Caco-2 (cell line): Measurements from ENCODE around the gene TFAP2B. TPM values are rescaled to one million over a fixed set of nuclear protein-coding genes. Genes with fewer than 3 reads are reported as not detected.

Source experiments
- BruUV-seq: library from RNA; stranded (reverse); fragments of 400-500 nt; replicated peaks from 2 replicates; lab custom pipeline; 2021; lab: Mats Ljungman, UMichigan
- CTCF ChIA-PET: fragments of 300-600 bp; sonication (Branson Sonifier 250); formaldehyde crosslinking; loops from one replicate; lab custom pipeline; 2022; ENCODE audit warnings: antibody characterized with exemption; lab: Charles Lee
- POLR2A ChIA-PET: fragments of 300-600 bp; sonication (Branson Sonifier 250); formaldehyde crosslinking; loops from one replicate; lab custom pipeline; 2022; ENCODE audit warnings: antibody characterized with exemption; lab: Charles Lee
- DNase-seq, 2 experiments: peaks; one replicate each; pipeline versions ENCODE4 v3.0.0 to v3.0.0-alpha.2; 2020 to 2022
- H3K27me3 ChIP-seq: replicated peaks from 2 replicates; pipeline ENCODE4 v1.6.0; 2011; ENCODE audit warnings: low read length; ENCODE audit not compliant: control insufficient read depth, insufficient read depth
- H3K36me3 ChIP-seq: 2 replicates; pipeline ENCODE4 v1.5.1; 2011; ENCODE audit warnings: low read length; ENCODE audit not compliant: control insufficient read depth, insufficient read depth
- H3K4me1 ChIP-seq: fragments of 250-450 bp; sonication (Bioruptor Pico); 2 replicates; pipeline ENCODE4 v1.5.1; 2020; ENCODE audit warnings: mild to moderate bottlenecking
- H3K4me3 ChIP-seq: 2 replicates; pipeline ENCODE4 v1.5.1; 2011; ENCODE audit warnings: low read depth, mild to moderate bottlenecking, control low read depth, low read length
- H3K9me3 ChIP-seq: fragments of 250-450 bp; sonication (Bioruptor Pico); 2 replicates; pipeline ENCODE4 v1.5.1; 2020; ENCODE audit warnings: mild to moderate bottlenecking, moderate library complexity
- H3K27ac Mint-ChIP-seq: one replicate; pipeline ENCODE4 v1.8.0; 2022; ENCODE audit warnings: mixed read lengths; ENCODE audit not compliant: unreplicated experiment
- H3K27me3 Mint-ChIP-seq: one replicate; pipeline ENCODE4 v1.8.0; 2022; ENCODE audit warnings: mixed read lengths; ENCODE audit not compliant: insufficient read depth, unreplicated experiment
- H3K36me3 Mint-ChIP-seq: one replicate; pipeline ENCODE4 v1.8.0; 2022; ENCODE audit warnings: mild to moderate bottlenecking, mixed read lengths; ENCODE audit not compliant: insufficient read depth, unreplicated experiment
- H3K4me1 Mint-ChIP-seq: one replicate; pipeline ENCODE4 v1.8.0; 2022; ENCODE audit warnings: low read depth, mixed read lengths; ENCODE audit not compliant: unreplicated experiment
- H3K4me3 Mint-ChIP-seq: one replicate; pipeline ENCODE4 v1.8.0; 2022; ENCODE audit warnings: mild to moderate bottlenecking, moderate library complexity, mixed read lengths; ENCODE audit not compliant: unreplicated experiment
- H3K9me3 Mint-ChIP-seq: one replicate; pipeline ENCODE4 v1.8.0; 2022; ENCODE audit warnings: mixed read lengths; ENCODE audit not compliant: unreplicated experiment
- intact Hi-C: fragments of 100-400 bp; cut with micrococcal nuclease; formaldehyde crosslinking; loops from one replicate; pipeline ENCODE4 v1.10.0; 2022; ENCODE audit not compliant: unreplicated experiment
- total RNA-seq: library from RNA; stranded (reverse); gene quantifications from 2 replicates; pipeline ENCODE4 v1.2.3, GENCODE V29; 2022
- TF ChIP-seq, protein P1 (sequence below), 2 experiments: fragments of 200-600 bp in 1 of 2; IDR thresholded peaks; 1 replicate in 1 of 2; 2 replicates in 1 of 2; pipeline versions ENCODE4 v1.5.1 to v1.8.0; 2011 to 2022; ENCODE audit warnings: antibody characterized with exemption in 1 of 2, control low read depth in 1 of 2, inconsistent platforms in 1 of 2, low read depth in 1 of 2, low read length in 1 of 2, mild to moderate bottlenecking in 1 of 2, moderate library complexity in 1 of 2; ENCODE audit not compliant: insufficient read depth in 1 of 2, severe bottlenecking in 1 of 2, unreplicated experiment in 1 of 2

The TFAP2B gene
- total RNA-seq, 1 experiment from 2014 or later = not detected

DNA sequence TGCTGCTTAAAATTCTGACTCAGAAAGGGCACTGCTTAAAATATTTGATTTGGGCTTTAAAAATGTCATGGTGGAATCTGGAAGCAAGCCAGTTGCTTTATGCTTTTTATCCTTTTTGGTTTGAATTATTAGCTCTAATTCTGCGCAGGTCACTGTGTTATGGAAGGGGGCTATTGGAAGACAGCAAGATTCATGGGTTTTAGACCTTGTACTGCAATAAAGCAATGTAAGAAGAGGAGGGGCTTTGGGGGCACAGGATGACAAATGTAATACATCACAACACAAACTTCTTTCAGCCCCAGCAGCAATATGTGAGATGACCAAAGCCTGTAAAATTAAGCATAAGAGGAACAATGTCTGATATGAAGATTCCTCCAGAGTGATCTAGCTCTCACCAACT, 68.4 kb downstream of the TFAP2B start:
- Histone ChIP-seq H3K9me3 (no peaks in the 10 kb centered on the region), H3K27me3 (no peaks in the 10 kb centered on the region), H3K4me3 (no peak overlapping the region), H3K36me3 (no peaks in the 10 kb centered on the region), H3K4me1 (no peaks in the 10 kb centered on the region)
- H3K27ac Mint-ChIP-seq = no peak overlapping the region
- TF ChIP-seq, protein P1, sequence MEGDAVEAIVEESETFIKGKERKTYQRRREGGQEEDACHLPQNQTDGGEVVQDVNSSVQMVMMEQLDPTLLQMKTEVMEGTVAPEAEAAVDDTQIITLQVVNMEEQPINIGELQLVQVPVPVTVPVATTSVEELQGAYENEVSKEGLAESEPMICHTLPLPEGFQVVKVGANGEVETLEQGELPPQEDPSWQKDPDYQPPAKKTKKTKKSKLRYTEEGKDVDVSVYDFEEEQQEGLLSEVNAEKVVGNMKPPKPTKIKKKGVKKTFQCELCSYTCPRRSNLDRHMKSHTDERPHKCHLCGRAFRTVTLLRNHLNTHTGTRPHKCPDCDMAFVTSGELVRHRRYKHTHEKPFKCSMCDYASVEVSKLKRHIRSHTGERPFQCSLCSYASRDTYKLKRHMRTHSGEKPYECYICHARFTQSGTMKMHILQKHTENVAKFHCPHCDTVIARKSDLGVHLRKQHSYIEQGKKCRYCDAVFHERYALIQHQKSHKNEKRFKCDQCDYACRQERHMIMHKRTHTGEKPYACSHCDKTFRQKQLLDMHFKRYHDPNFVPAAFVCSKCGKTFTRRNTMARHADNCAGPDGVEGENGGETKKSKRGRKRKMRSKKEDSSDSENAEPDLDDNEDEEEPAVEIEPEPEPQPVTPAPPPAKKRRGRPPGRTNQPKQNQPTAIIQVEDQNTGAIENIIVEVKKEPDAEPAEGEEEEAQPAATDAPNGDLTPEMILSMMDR (IDR thresholded peaks at IDR 0.05; ENCODE audit: insufficient read depth in 1 of 2, low read depth in 1 of 2, low read length in 1 of 2, severe bottlenecking in 1 of 2, unreplicated experiment in 1 of 2) = no peak
- BruUV-seq = no TSS peak
- ChIA-PET CTCF (no interaction called here), POLR2A (no interaction called here)
- H3K36me3 Mint-ChIP-seq = no peaks in the 10 kb centered on the region
- no peaks in the 10 kb centered on the region for H3K4me1 Mint-ChIP-seq
- no peaks in the 10 kb centered on the region for H3K9me3 Mint-ChIP-seq
- H3K27me3 Mint-ChIP-seq = no peaks in the 10 kb centered on the region
- no peak overlapping the region for H3K4me3 Mint-ChIP-seq
- intact Hi-C loops = no loop called here
- no peak for DNase-seq

DNA sequence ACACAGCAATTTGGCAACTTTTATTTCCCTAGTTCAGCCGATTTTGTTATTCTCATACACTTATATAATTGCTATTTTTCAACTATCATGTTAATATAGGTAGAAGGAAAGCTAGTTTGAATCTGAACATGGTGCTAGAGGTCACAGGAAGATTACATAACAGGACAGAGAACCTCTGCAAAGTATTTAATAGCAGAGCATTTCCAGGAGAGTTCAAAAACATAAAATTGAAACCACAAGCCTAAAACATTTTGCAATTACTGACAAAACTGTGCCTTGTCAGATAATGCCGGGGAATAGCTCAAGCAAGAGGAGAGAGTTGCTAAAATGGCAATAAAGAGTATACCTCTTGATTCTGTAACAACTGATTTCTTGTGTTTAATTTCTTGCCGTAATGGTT, 70.8 kb downstream of the TFAP2B start:
- Histone ChIP-seq H3K4me1 (no peaks in the 10 kb centered on the region), H3K4me3 (no peak overlapping the region), H3K36me3 (no peaks in the 10 kb centered on the region), H3K27me3 (no peaks in the 10 kb centered on the region), H3K9me3 (no peaks in the 10 kb centered on the region)
- POLR2A ChIA-PET = no interaction called here
- Mint-ChIP-seq H3K36me3 (no peaks in the 10 kb centered on the region), H3K4me1 (no peaks in the 10 kb centered on the region), H3K4me3 (no peak overlapping the region), H3K27me3 (no peaks in the 10 kb centered on the region), H3K9me3 (no peaks in the 10 kb centered on the region), H3K27ac (no peak overlapping the region)
- BruUV-seq = no TSS peak
- TF ChIP-seq, protein P1 (IDR thresholded peaks at IDR 0.05; ENCODE audit: insufficient read depth in 1 of 2, low read depth in 1 of 2, low read length in 1 of 2, severe bottlenecking in 1 of 2, unreplicated experiment in 1 of 2) = no peak
- CTCF ChIA-PET = no interaction called here
- intact Hi-C loops = no loop called here
- no peak for DNase-seq

DNA sequence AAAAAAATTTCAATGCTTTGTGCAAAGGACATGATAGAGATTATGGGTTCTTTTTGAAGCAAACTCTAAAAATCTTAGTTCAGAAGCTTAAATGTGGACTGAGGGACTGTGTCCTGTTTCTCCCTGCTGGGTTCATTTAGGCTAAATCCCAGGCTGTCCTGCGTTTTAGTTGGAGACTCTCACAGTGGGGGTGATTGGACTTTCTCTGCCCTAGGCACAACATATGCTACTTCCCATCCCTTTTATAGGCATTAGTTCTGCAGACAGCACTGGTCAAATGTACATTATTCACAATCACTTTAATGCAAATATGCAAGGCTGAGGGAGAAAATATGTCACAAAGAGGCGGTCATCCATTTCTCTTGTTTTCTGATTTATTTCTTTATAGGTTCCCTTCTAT, 71.3 kb downstream of the TFAP2B start:
- Mint-ChIP-seq H3K27me3 (no peaks in the 10 kb centered on the region), H3K9me3 (peaks cover 3% of the 10 kb centered on the region), H3K36me3 (no peaks in the 10 kb centered on the region), H3K4me1 (no peaks in the 10 kb centered on the region), H3K4me3 (no peak overlapping the region), H3K27ac (no peak overlapping the region)
- intact Hi-C loops = no loop called here
- Histone ChIP-seq H3K36me3 (no peaks in the 10 kb centered on the region), H3K4me3 (no peak overlapping the region), H3K9me3 (no peaks in the 10 kb centered on the region), H3K4me1 (no peaks in the 10 kb centered on the region), H3K27me3 (no peaks in the 10 kb centered on the region)
- ChIA-PET POLR2A (no interaction called here), CTCF (no interaction called here)
- BruUV-seq = no TSS peak
- DNase-seq = no peak
- TF ChIP-seq, protein P1 (IDR thresholded peaks at IDR 0.05; ENCODE audit: insufficient read depth in 1 of 2, low read depth in 1 of 2, low read length in 1 of 2, severe bottlenecking in 1 of 2, unreplicated experiment in 1 of 2) = no peak
